HepG2 (cell line): ENCODE results near the gene RAB3A. TPM values are rescaled to one million over a fixed set of nuclear protein-coding genes. Genes with fewer than 3 reads are reported as not detected.

Experiments used
- ATF1 ChIP-seq: IDR thresholded peaks from 2 replicates; pipeline ENCODE4 v1.6.1; 2016; ENCODE audit warnings: mild to moderate bottlenecking, control low read depth
- CEBPG ChIP-seq: IDR thresholded peaks from 2 replicates; pipeline ENCODE4 v1.6.1; 2016
- EED ChIP-seq: sonication (generic); formaldehyde crosslinking; IDR thresholded peaks from 2 replicates; pipeline ENCODE4 v1.5.0; 2020; ENCODE audit warnings: mild to moderate bottlenecking, missing genetic modification reagents
- FOSL2 ChIP-seq: sonication (generic); formaldehyde crosslinking; IDR thresholded peaks from 2 replicates; pipeline ENCODE4 v1.4.0; 2020; ENCODE audit warnings: missing genetic modification reagents
- KDM3A ChIP-seq: IDR thresholded peaks from 2 replicates; pipeline ENCODE4 v1.6.1; 2018; ENCODE audit warnings: low read depth, missing compliant biosample characterization
- MAF1 ChIP-seq: sonication (generic); formaldehyde crosslinking; IDR thresholded peaks from 2 replicates; pipeline ENCODE4 v1.5.0; 2020; ENCODE audit warnings: missing genetic modification reagents, borderline replicate concordance
- MEIS2 ChIP-seq: sonication (generic); formaldehyde crosslinking; IDR thresholded peaks from 2 replicates; pipeline ENCODE4 v1.9.0; 2021; ENCODE audit warnings: mild to moderate bottlenecking, missing genetic modification reagents
- NCOA5 ChIP-seq: sonication (generic); formaldehyde crosslinking; IDR thresholded peaks from 2 replicates; pipeline ENCODE4 v1.4.0; 2020; ENCODE audit warnings: missing genetic modification reagents
- NR2F2 ChIP-seq: IDR thresholded peaks from 2 replicates; pipeline ENCODE4 v1.6.1; 2012; ENCODE audit warnings: low read depth, inconsistent platforms, borderline replicate concordance
- SNAPC2 ChIP-seq: sonication (generic); formaldehyde crosslinking; IDR thresholded peaks from 2 replicates; pipeline ENCODE4 v1.8.1; 2022; ENCODE audit warnings: mild to moderate bottlenecking, missing genetic modification reagents
- SOX13 ChIP-seq, 3 experiments: fragments of 450-650 bp in 1 of 3; sonication (generic) in 1 of 3; formaldehyde crosslinking in 1 of 3; IDR thresholded peaks in 2 of 3; conservative IDR thresholded peaks in 1 of 3; 2 replicates each; pipeline versions ENCODE4 v1.5.0 to v1.6.1; 2016 to 2020; ENCODE audit warnings: antibody characterized with exemption in 1 of 3, mild to moderate bottlenecking in 1 of 3, missing compliant biosample characterization in 1 of 3, missing genetic modification reagents in 1 of 3, moderate library complexity in 1 of 3
- SP4 ChIP-seq: sonication (generic); formaldehyde crosslinking; IDR thresholded peaks from 2 replicates; pipeline ENCODE4 v1.8.1; 2023; ENCODE audit warnings: mild to moderate bottlenecking, missing genetic modification reagents
- TBX3 ChIP-seq: fragments of 450-650 bp; IDR thresholded peaks from 2 replicates; pipeline ENCODE4 v1.6.1; 2017; ENCODE audit warnings: antibody characterized with exemption, mild to moderate bottlenecking, inconsistent platforms, borderline replicate concordance
- THAP11 ChIP-seq: IDR thresholded peaks from 2 replicates; pipeline ENCODE4 v1.6.1; 2016; ENCODE audit warnings: missing biosample characterization, missing genetic modification reagents
- ZFP62 ChIP-seq: sonication (generic); formaldehyde crosslinking; IDR thresholded peaks from 2 replicates; pipeline ENCODE4 v1.4.0; 2020; ENCODE audit warnings: missing genetic modification reagents
- ZNF205 ChIP-seq: IDR thresholded peaks from 2 replicates; pipeline ENCODE4 v1.6.1; 2018; ENCODE audit warnings: missing biosample characterization, missing genetic modification reagents
- ZNF253 ChIP-seq: sonication (generic); formaldehyde crosslinking; IDR thresholded peaks from 2 replicates; pipeline ENCODE4 v1.8.0; 2022; ENCODE audit warnings: mild to moderate bottlenecking, missing genetic modification reagents, borderline replicate concordance
- ZNF547 ChIP-seq: sonication (generic); formaldehyde crosslinking; IDR thresholded peaks from 2 replicates; pipeline ENCODE4 v1.5.1; 2020; ENCODE audit warnings: mild to moderate bottlenecking, missing genetic modification reagents
- polyA plus RNA-seq, 8 experiments: library from polyadenylated mRNA; depleted of rRNA in 3 of 8; stranded (reverse) in 7 of 8; unstranded in 1 of 8; fragments of >200 nt; fragmentation: Illumina TruSeq in 4 of 8; extraction: Trizol in 4 of 8; gene quantifications; 2 replicates each; pipeline versions ENCODE4 v1.2.1 to v1.2.3, GENCODE V29; 2011 to 2016; ENCODE audit warnings: low read depth in 4 of 8, missing spikeins in 1 of 8, mixed read lengths in 1 of 8; ENCODE audit not compliant: insufficient read depth in 1 of 8
- total RNA-seq, 5 experiments: library from RNA; depleted of rRNA; stranded (reverse); fragments of >200 nt; fragmentation: Illumina TruSeq; extraction: Trizol; gene quantifications; 2 replicates each; pipeline ENCODE4 v1.2.3, GENCODE V29; 2016; ENCODE audit warnings: low read depth in 1 of 5
- TF ChIP-seq, protein P1 (sequence below): sonication (generic); formaldehyde crosslinking; IDR thresholded peaks from 2 replicates; pipeline ENCODE4 v1.4.0; 2020; ENCODE audit warnings: low read depth, mild to moderate bottlenecking, missing genetic modification reagents
- TF ChIP-seq, protein P2 (sequence below): sonication (generic); formaldehyde crosslinking; IDR thresholded peaks from 2 replicates; pipeline ENCODE4 v1.9.0; 2022; ENCODE audit warnings: missing genetic modification reagents, mild to moderate bottlenecking, borderline replicate concordance
- TF ChIP-seq, protein P3 (sequence below): sonication (generic); formaldehyde crosslinking; conservative IDR thresholded peaks from 2 replicates; pipeline ENCODE4 v1.4.0; 2020; ENCODE audit warnings: missing genetic modification reagents
- TF ChIP-seq, protein P4 (sequence below): sonication (generic); formaldehyde crosslinking; IDR thresholded peaks from 2 replicates; pipeline ENCODE4 v1.4.0; 2020; ENCODE audit warnings: missing genetic modification reagents, borderline replicate concordance

Gene RAB3A
- total and polyA plus RNA-seq, 2 of the 13 experiments (the other 11 are each of a cell fraction or from before 2014, with no cell fraction given) = 0.58 to 0.98 TPM

DNA sequence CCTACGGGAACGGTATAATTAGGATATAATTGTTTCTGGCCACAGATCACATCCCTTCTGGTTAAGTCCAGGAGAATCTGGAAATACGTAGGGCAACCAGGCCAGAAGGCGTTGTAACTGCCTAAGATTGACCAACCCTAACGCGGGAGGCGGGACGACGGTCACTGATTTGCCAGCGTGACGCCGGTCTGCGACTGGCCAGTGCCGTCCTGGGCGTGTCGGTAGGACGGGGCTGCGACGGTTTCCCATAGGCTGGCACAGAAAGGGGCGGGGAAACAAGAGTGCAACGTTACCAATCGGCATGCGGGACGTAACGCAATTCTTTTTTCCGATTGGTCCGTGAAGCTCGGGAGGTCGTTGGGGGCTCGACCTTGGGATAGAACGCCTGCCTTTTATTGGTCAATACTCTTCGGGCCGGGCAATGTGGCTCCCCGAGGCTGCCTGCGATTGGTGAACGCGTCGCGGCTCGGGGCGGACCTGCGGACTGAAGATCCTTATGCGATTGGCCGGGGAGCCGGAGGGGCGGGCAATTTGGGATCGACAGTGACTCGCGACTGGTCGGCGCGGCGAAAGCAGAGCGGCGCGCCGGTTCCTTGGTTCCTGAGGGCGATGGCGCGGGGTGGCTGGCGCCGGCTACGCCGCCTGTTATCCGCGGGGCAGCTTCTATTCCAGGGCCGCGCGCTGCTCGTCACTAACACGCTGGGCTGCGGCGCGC is 11.0 kb downstream of the RAB3A start, which contains the start of gene MPV17L2 (continued):
- TF ChIP-seq ATF1 (CRISPR knock-in tag) = peak; percentile 95
- no peak for TF ChIP-seq FOSL2 (CRISPR knock-in tag)
- no peak for TF ChIP-seq NCOA5 (CRISPR knock-in tag)
- TF ChIP-seq, protein P1, sequence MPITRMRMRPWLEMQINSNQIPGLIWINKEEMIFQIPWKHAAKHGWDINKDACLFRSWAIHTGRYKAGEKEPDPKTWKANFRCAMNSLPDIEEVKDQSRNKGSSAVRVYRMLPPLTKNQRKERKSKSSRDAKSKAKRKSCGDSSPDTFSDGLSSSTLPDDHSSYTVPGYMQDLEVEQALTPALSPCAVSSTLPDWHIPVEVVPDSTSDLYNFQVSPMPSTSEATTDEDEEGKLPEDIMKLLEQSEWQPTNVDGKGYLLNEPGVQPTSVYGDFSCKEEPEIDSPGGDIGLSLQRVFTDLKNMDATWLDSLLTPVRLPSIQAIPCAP (CRISPR knock-in tag) = no peak
- TF ChIP-seq EED (CRISPR knock-in tag) = no peak
- 0 out of 2 replicates have a peak, but pooled peaks have one; percentile 29 for TF ChIP-seq KDM3A
- TF ChIP-seq, protein P2, sequence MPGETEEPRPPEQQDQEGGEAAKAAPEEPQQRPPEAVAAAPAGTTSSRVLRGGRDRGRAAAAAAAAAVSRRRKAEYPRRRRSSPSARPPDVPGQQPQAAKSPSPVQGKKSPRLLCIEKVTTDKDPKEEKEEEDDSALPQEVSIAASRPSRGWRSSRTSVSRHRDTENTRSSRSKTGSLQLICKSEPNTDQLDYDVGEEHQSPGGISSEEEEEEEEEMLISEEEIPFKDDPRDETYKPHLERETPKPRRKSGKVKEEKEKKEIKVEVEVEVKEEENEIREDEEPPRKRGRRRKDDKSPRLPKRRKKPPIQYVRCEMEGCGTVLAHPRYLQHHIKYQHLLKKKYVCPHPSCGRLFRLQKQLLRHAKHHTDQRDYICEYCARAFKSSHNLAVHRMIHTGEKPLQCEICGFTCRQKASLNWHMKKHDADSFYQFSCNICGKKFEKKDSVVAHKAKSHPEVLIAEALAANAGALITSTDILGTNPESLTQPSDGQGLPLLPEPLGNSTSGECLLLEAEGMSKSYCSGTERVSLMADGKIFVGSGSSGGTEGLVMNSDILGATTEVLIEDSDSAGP (CRISPR knock-in tag) = peak; percentile 65; the same call in 1 of the 2 replicates
- no peak for TF ChIP-seq ZFP62
- TF ChIP-seq, protein P3, sequence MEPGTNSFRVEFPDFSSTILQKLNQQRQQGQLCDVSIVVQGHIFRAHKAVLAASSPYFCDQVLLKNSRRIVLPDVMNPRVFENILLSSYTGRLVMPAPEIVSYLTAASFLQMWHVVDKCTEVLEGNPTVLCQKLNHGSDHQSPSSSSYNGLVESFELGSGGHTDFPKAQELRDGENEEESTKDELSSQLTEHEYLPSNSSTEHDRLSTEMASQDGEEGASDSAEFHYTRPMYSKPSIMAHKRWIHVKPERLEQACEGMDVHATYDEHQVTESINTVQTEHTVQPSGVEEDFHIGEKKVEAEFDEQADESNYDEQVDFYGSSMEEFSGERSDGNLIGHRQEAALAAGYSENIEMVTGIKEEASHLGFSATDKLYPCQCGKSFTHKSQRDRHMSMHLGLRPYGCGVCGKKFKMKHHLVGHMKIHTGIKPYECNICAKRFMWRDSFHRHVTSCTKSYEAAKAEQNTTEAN = 0 out of 2 replicates have a peak, but pooled peaks have one; percentile 30
- 0 out of 2 replicates have a peak, but pooled peaks have one; percentile 14 for TF ChIP-seq ZNF205 (CRISPR knock-in tag)
- peak; percentile 74 for TF ChIP-seq CEBPG (CRISPR knock-in tag)
- 0 out of 2 replicates have a peak, but pooled peaks have one; percentile 57 for TF ChIP-seq SNAPC2 (CRISPR knock-in tag)
- peak; percentile 99 for TF ChIP-seq SP4 (CRISPR knock-in tag)
- TF ChIP-seq ZNF547 (CRISPR knock-in tag) = no peak
- TF ChIP-seq MEIS2 = no peak
- TF ChIP-seq ZNF253 (CRISPR knock-in tag) = no peak
- peak; percentile 67 for TF ChIP-seq TBX3
- TF ChIP-seq, protein P4, sequence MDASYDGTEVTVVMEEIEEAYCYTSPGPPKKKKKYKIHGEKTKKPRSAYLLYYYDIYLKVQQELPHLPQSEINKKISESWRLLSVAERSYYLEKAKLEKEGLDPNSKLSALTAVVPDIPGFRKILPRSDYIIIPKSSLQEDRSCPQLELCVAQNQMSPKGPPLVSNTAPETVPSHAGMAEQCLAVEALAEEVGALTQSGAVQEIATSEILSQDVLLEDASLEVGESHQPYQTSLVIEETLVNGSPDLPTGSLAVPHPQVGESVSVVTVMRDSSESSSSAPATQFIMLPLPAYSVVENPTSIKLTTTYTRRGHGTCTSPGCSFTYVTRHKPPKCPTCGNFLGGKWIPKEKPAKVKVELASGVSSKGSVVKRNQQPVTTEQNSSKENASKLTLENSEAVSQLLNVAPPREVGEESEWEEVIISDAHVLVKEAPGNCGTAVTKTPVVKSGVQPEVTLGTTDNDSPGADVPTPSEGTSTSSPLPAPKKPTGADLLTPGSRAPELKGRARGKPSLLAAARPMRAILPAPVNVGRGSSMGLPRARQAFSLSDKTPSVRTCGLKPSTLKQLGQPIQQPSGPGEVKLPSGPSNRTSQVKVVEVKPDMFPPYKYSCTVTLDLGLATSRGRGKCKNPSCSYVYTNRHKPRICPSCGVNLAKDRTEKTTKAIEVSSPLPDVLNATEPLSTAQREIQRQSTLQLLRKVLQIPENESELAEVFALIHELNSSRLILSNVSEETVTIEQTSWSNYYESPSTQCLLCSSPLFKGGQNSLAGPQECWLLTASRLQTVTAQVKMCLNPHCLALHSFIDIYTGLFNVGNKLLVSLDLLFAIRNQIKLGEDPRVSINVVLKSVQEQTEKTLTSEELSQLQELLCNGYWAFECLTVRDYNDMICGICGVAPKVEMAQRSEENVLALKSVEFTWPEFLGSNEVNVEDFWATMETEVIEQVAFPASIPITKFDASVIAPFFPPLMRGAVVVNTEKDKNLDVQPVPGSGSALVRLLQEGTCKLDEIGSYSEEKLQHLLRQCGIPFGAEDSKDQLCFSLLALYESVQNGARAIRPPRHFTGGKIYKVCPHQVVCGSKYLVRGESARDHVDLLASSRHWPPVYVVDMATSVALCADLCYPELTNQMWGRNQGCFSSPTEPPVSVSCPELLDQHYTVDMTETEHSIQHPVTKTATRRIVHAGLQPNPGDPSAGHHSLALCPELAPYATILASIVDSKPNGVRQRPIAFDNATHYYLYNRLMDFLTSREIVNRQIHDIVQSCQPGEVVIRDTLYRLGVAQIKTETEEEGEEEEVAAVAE (CRISPR knock-in tag) = peak; percentile 95
- peak; percentile 84 for TF ChIP-seq THAP11 (CRISPR knock-in tag)
- TF ChIP-seq SOX13 (IDR thresholded peaks at IDR 0.05) = no peak
- 0 out of 4 replicates have a peak, but pooled peaks of 1 of the 2 experiments have one; percentile 16 for TF ChIP-seq SOX13 (CRISPR knock-in tag; conservative IDR thresholded peaks at IDR 0.05 in 1 of 2, IDR thresholded peaks at IDR 0.05 in 1 of 2)
- 0 out of 2 replicates have a peak, but pooled peaks have one; percentile 41 for TF ChIP-seq MAF1 (CRISPR knock-in tag)
- peak; percentile 89 for TF ChIP-seq NR2F2
